H54 (cell line): ENCODE data around the gene ARHGEF11.
A peak's percentile ranks its signal among the peaks of the same experiment; 100 is the strongest.
"Not testable (repeated sequence)": the region's sequence is repeated elsewhere in the genome, so short reads cannot be mapped to it uniquely, and the experiment has no call there.

Source experiments
- DNase-seq: peaks from one replicate; pipeline ENCODE4 v3.0.0; 2011; ENCODE audit warnings: low spot score, mixed read lengths; ENCODE audit not compliant: insufficient read length
- FAIRE-seq: peaks from 3 replicates; lab custom pipeline; 2011; peaks lifted over from hg19 to GRCh38; lab: Jason Lieb, UNC
- POLR2A ChIP-seq: IDR thresholded peaks from 2 replicates; pipeline ENCODE4 v1.6.1; 2011; ENCODE audit warnings: low read depth, mild to moderate bottlenecking, low read length

Gene ARHGEF11

GRCh38 chr1:156931211-156931952, 114.2 kb downstream of the ARHGEF11 start:
- DNase-seq, result no peak
- no peak for TF ChIP-seq POLR2A
- FAIRE-seq, result no peak

GRCh38 chr1:156930483-156930882, 115.1 kb downstream of the ARHGEF11 start:
- no peak for TF ChIP-seq POLR2A
- FAIRE-seq (no peak), DNase-seq (no peak)

- DNase-seq (no peak), FAIRE-seq (no peak)
- no peak for TF ChIP-seq POLR2A
Measured at GRCh38 chr1:156929596-156930238, 115.8 kb downstream of the ARHGEF11 start.

GRCh38 chr1:156928043-156928602, 117.4 kb downstream of the ARHGEF11 start:
- no peak for DNase-seq
- no peak for TF ChIP-seq POLR2A
- no peak for FAIRE-seq

- no peak for TF ChIP-seq POLR2A
- no peak for FAIRE-seq
- peak; percentile 85 for DNase-seq
Measured at GRCh38 chr1:156927215-156928042, 118.1 kb downstream of the ARHGEF11 start.

GRCh38 chr1:156926695-156927094, 118.8 kb downstream of the ARHGEF11 start:
- peak; percentile 55 for DNase-seq
- not testable (repeated sequence) for FAIRE-seq

DNA sequence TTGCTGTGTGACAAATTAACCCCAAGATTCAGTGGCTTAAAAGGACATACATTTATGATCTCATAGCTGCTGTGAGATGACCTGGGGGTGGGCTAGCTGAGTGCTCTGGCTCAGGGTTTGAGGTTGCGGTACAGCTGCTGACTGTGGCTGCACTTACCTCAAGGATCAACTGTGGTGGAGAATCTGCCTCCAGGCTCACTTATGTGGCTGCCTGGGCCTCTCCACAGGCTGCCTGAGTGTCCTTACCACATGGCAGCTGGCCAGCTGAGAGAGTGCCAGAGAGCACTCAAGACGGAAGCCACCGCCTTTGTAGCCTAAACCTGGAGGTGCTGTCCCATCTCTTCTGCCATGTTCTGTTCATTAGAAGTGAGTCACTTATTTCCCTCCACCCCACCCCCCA, 119.4 kb downstream of the ARHGEF11 start:
- FAIRE-seq (peak; percentile 68), DNase-seq (peak; percentile 84)
- no peak for TF ChIP-seq POLR2A

DNA sequence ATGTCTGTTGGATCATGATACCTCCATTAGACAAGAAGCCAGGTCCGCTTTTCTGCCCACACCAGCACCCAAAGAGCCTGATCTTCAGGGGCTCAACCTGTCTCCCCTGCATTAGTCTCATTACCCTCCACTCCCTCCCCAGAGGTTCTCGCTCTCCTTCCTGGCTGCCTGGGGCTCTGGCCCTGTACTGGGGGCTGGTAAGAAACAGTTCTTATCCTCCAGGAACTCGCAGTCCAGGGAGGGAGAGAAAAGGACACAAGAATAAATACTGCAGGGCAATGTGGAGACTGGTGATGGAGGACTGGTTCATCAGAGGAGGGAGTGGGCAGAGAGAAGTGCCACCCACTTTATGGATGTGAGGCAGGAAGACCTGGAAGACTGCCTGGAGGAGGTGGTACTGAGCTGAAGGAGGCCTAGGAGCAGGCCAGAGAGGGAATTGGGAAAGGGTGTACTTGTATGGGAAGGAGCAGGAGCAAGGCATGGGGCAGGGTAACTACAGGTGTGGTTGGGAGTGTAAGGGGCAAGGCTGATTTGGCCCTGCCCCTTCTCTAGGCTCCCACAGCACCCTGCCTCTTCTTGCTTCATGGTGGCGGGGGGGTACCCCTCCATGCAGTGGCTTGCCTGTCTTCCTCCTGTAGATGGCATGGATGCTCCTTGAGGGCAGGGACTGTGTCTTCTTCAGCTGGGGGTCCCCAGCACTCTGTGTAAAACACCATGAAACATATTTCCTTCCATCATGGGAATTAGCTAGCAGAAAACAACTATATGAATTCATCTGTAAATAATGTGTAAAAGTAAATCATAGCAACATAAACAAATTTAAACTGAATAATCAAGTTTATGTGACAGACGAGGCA, 120.2 kb downstream of the ARHGEF11 start:
- FAIRE-seq (no peak), DNase-seq (no peak)
- TF ChIP-seq POLR2A, result no peak

DNA sequence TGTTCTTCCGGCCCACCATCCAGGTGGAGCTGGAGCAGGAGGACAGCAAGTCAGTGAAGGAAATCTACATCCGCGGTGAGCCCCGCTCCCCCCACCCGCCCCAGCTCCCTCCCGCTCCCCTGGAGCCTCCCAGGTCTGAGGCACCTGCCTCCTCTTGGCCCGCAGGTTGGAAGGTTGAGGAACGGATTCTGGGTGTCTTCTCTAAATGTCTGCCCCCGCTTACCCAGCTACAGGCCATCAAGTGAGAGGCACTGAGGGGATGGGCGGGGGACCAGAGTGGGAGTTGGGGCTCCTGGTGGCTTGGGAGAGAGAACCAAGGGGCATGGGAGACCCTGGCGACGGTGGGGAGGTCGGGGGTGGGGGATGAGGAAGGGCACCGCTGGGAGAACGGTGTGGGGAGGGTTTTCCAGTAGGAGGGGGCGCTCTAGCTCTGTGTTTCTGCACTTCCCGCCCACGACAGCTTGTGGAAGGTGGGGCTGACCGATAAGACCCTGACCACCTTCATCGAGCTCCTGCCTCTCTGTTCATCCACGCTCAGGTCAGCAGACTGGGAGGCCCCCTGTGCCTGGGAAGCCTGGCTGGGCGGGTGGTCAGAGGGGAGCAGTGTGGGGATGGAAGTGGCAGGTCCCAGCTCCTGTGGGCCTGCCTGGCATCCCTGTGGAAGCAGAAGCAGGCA, 120.9 kb downstream of the ARHGEF11 start:
- TF ChIP-seq POLR2A, result no peak
- DNase-seq (no peak), FAIRE-seq (no peak)

- no peak for FAIRE-seq
- DNase-seq, result no peak
- TF ChIP-seq POLR2A, result no peak
Measured at GRCh38 chr1:156923670-156924477, 121.7 kb downstream of the ARHGEF11 start.

GRCh38 chr1:156922986-156923669, 122.4 kb downstream of the ARHGEF11 start:
- no peak for TF ChIP-seq POLR2A
- no peak for DNase-seq
- no peak for FAIRE-seq
